NB4 (cell line): Measurements from ENCODE around the gene HECTD3.

ENCODE experiments used
- MYC ChIP-seq: IDR thresholded peaks from 2 replicates; pipeline ENCODE4 v1.6.1; 2011; ENCODE audit warnings: low read depth, low read length
- POLR2A ChIP-seq: IDR thresholded peaks from 2 replicates; pipeline ENCODE4 v1.6.1; 2011; ENCODE audit warnings: mild to moderate bottlenecking; ENCODE audit not compliant: insufficient read length; ENCODE audit errors: extremely low read depth
- TF ChIP-seq, protein P1 (sequence below): IDR thresholded peaks from one replicate; pipeline ENCODE4 v1.5.1; 2012; ENCODE audit warnings: low read depth, low read length
- TF ChIP-seq, protein P2 (sequence below): IDR thresholded peaks from 2 replicates; pipeline ENCODE4 v1.6.1; 2011; ENCODE audit warnings: low read depth, low read length

DNA sequence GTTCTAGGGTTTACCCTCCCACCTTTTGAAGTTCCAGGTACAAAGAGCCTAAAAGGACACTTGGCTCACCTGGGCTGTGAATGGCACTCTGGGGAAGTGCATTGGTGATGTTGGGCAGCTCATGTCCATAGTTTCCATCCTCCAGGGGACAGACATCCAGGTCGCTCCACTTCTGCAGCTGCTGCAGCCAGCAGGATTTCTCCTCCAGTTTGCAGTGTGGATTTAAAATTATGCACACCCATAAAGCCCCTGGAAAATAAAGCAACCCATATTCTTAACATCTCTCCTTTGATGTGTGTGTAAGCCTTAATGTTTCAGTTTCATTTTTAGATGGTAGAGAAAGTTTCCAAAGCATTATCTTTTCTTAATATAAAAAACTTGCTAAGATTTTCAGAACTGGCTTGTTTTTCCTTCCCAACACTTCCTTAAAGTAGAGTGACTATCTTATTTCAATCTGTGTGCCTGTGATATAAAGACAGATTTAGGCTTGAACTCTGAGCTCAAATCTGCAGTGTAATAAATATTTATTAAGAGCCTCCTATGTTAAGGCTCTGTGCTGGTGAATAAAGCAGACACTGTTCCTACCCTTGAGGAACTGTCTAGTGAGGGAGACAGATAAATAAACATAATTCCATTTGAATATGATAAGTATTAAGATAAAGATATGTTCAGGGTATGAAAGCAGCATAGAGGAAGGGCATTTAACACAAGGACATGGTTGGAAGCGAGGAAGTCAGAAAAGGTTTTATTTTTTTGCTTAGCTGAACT lies 40.1 kb upstream of the HECTD3 start:
- TF ChIP-seq, protein P1, sequence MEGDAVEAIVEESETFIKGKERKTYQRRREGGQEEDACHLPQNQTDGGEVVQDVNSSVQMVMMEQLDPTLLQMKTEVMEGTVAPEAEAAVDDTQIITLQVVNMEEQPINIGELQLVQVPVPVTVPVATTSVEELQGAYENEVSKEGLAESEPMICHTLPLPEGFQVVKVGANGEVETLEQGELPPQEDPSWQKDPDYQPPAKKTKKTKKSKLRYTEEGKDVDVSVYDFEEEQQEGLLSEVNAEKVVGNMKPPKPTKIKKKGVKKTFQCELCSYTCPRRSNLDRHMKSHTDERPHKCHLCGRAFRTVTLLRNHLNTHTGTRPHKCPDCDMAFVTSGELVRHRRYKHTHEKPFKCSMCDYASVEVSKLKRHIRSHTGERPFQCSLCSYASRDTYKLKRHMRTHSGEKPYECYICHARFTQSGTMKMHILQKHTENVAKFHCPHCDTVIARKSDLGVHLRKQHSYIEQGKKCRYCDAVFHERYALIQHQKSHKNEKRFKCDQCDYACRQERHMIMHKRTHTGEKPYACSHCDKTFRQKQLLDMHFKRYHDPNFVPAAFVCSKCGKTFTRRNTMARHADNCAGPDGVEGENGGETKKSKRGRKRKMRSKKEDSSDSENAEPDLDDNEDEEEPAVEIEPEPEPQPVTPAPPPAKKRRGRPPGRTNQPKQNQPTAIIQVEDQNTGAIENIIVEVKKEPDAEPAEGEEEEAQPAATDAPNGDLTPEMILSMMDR = no peak
- TF ChIP-seq POLR2A (no peak), MYC (no peak)
- TF ChIP-seq, protein P2, sequence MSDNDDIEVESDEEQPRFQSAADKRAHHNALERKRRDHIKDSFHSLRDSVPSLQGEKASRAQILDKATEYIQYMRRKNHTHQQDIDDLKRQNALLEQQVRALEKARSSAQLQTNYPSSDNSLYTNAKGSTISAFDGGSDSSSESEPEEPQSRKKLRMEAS = no peak
